Osteoblast (primary cell): ENCODE results near the gene TRIM38. TPM values are rescaled to one million over a fixed set of nuclear protein-coding genes. Genes with fewer than 3 reads are reported as not detected.
"Not testable (repeated sequence)": the region's sequence is repeated elsewhere in the genome, so short reads cannot be mapped to it uniquely, and the experiment has no call there.

Experiments used
- DNase-seq: peaks from one replicate; pipeline ENCODE4 v3.0.0; 2011; ENCODE audit warnings: low spot score, mixed read lengths; ENCODE audit not compliant: insufficient read length; ENCODE audit errors: missing footprints
- H2AFZ ChIP-seq: 2 replicates; pipeline ENCODE4 v1.6.0; 2011; ENCODE audit warnings: mild to moderate bottlenecking, low read length
- H3K27ac ChIP-seq: 2 replicates; pipeline ENCODE4 v1.5.1; 2011; ENCODE audit warnings: mild to moderate bottlenecking, low read depth, low read length, moderate library complexity
- H3K27me3 ChIP-seq: 2 replicates; pipeline ENCODE4 v1.6.0; 2012; ENCODE audit warnings: mild to moderate bottlenecking, control low read depth, inconsistent platforms, low read length, moderate library complexity; ENCODE audit not compliant: insufficient read depth
- H3K36me3 ChIP-seq: 2 replicates; pipeline ENCODE4 v1.5.1; 2011; ENCODE audit warnings: mild to moderate bottlenecking, low read length, control low read depth, moderate library complexity; ENCODE audit not compliant: insufficient read depth
- H3K4me1 ChIP-seq: 2 replicates; pipeline ENCODE4 v1.5.1; 2011; ENCODE audit warnings: mild to moderate bottlenecking, low read length, control low read depth, moderate library complexity; ENCODE audit not compliant: insufficient read depth
- H3K4me2 ChIP-seq: 2 replicates; pipeline ENCODE4 v1.6.0; 2011; ENCODE audit warnings: mild to moderate bottlenecking, low read length; ENCODE audit not compliant: insufficient read depth
- H3K4me3 ChIP-seq: fragments of 200-600 bp; sonication (generic); 3 replicates; pipeline ENCODE4 v1.5.1; 2012; ENCODE audit warnings: mild to moderate bottlenecking, low read length, inconsistent platforms; ENCODE audit not compliant: insufficient read depth
- H3K79me2 ChIP-seq: 2 replicates; pipeline ENCODE4 v1.6.0; 2012; ENCODE audit warnings: mild to moderate bottlenecking, low read length, control low read depth, inconsistent platforms; ENCODE audit not compliant: insufficient read depth
- H3K9me3 ChIP-seq: 2 replicates; pipeline ENCODE4 v1.5.1; 2011; ENCODE audit warnings: low read depth, low read length, control low read depth
- H4K20me1 ChIP-seq: 2 replicates; pipeline ENCODE4 v1.6.0; 2012; ENCODE audit warnings: mild to moderate bottlenecking, low read length, control low read depth; ENCODE audit not compliant: insufficient read depth
- total RNA-seq: library from RNA; depleted of rRNA; stranded (reverse); fragments of >200 nt; gene quantifications from 2 replicates; pipeline ENCODE4 v1.2.3, GENCODE V29; 2012
- TF ChIP-seq, protein P1 (sequence below): IDR thresholded peaks from 2 replicates; pipeline ENCODE4 v1.5.1; 2011; ENCODE audit warnings: mild to moderate bottlenecking, low read depth, low read length, moderate library complexity; ENCODE audit errors: extremely low read depth

TRIM38 gene
- total RNA-seq, 1 donor, result 13.0 TPM

DNA sequence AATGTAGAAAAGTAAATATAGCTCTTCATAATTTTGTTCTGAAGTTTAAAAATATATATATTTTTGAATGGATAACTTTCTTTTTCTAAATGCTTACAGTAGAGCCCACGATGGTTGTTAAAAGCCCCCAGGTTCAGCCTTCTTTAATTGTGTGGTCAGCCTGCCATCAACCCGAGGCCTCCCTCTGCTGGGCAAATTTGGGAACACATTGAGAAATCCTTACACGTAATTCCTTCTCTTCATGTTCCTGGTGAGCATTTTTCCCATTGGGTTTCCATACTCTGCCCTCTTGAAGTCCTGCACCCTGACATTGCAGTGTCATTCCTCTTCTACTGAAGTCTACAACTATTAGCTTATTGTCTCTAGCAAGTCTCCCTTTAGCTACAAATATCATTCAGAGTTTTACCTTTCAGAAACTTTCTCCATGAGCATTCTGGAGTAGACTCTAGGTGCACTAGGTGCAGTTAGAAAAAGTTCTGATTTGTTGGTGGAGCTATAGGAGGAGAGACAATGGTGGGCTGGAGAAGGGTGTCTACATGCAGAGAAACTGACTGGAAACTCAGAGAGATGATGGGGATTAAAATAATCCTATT is 40.6 kb downstream of the TRIM38 start:
- Histone ChIP-seq H3K4me1 (no peaks in the 10 kb centered on the region), H4K20me1 (no peaks in the 10 kb centered on the region), H3K4me3 (no peak overlapping the region), H3K27ac (no peak overlapping the region), H3K4me2 (no peak overlapping the region), H3K27me3 (no peaks in the 10 kb centered on the region), H3K9me3 (no peaks in the 10 kb centered on the region), H3K36me3 (no peaks in the 10 kb centered on the region), H2AFZ (no peak overlapping the region), H3K79me2 (no peaks in the 10 kb centered on the region)
- DNase-seq, result peak; percentile 87
- TF ChIP-seq, protein P1, sequence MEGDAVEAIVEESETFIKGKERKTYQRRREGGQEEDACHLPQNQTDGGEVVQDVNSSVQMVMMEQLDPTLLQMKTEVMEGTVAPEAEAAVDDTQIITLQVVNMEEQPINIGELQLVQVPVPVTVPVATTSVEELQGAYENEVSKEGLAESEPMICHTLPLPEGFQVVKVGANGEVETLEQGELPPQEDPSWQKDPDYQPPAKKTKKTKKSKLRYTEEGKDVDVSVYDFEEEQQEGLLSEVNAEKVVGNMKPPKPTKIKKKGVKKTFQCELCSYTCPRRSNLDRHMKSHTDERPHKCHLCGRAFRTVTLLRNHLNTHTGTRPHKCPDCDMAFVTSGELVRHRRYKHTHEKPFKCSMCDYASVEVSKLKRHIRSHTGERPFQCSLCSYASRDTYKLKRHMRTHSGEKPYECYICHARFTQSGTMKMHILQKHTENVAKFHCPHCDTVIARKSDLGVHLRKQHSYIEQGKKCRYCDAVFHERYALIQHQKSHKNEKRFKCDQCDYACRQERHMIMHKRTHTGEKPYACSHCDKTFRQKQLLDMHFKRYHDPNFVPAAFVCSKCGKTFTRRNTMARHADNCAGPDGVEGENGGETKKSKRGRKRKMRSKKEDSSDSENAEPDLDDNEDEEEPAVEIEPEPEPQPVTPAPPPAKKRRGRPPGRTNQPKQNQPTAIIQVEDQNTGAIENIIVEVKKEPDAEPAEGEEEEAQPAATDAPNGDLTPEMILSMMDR, result peak; percentile 88

DNA sequence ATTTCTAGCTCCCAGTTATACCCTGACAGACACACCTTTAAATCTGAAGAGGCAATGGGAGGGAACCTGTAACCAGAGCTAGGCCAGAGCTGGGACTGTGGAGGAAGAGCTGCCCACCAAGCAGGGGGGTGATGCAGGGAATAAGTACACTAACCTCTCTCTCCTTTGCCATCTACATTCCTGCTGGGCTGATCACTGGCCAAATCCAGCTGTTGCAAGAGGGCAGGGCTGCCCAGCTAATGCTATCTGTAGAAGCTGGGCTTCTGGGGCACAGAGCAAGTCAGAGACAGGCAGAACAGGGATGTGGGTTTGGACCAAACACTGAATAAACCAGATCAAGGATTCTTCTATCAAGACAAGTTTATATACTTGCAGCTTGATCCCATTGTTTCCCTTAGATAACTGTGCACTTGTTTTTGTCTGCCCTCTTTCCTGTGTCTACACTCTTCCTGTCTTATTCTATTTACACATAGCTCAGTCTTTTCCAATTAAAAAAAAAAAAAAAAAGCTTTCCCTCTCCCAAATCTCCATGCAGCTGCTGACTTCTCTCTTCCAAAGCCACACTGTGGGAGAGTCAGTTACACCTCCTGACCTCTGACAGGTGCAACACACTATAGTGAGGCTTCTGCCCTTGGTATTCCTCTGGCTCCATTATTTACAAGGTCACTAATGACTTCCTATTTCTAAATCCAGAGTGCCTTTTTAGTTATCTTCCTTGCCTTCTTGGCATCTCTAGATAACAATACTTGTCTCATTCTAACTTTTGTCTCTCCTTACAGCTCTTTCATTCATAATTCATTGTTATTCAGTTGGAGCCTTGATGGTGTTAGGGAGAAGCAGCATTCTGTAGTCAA is 43.7 kb downstream of the TRIM38 start:
- no peaks in the 10 kb centered on the region for H3K79me2 ChIP-seq
- no peak for DNase-seq
- no peaks in the 10 kb centered on the region for H4K20me1 ChIP-seq
- no peaks in the 10 kb centered on the region for H3K36me3 ChIP-seq
- no peaks in the 10 kb centered on the region for H3K27me3 ChIP-seq
- no peak overlapping the region for H3K4me3 ChIP-seq
- no peak overlapping the region for H3K27ac ChIP-seq
- no peaks in the 10 kb centered on the region for H3K9me3 ChIP-seq
- no peaks in the 10 kb centered on the region for H3K4me1 ChIP-seq
- no peak overlapping the region for H3K4me2 ChIP-seq
- TF ChIP-seq, protein P1, result no peak
- no peak overlapping the region for H2AFZ ChIP-seq

DNA sequence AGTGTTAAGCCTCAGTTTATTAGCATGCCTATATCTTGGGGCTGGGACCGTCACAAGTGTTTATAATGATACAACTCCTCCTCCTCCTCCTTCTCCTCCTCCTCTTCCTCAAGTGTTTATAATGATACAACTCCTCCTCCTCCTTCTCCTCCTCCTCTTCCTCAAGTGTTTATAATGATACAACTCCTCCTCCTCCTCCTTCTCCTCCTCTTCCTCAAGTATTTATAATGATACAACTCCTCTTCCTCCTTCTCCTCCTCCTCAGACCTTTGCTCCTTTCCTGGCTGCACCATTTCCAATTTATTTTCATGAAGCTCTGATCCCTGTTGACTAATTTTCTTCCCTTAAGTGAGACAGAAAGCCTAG is 44.3 kb downstream of the TRIM38 start:
- not testable (repeated sequence) for H3K36me3 ChIP-seq, H3K27ac ChIP-seq, H3K4me2 ChIP-seq, H3K9me3 ChIP-seq, H3K79me2 ChIP-seq, DNase-seq, H3K4me1 ChIP-seq, H2AFZ ChIP-seq, H3K4me3 ChIP-seq, H3K27me3 ChIP-seq, H4K20me1 ChIP-seq

DNA sequence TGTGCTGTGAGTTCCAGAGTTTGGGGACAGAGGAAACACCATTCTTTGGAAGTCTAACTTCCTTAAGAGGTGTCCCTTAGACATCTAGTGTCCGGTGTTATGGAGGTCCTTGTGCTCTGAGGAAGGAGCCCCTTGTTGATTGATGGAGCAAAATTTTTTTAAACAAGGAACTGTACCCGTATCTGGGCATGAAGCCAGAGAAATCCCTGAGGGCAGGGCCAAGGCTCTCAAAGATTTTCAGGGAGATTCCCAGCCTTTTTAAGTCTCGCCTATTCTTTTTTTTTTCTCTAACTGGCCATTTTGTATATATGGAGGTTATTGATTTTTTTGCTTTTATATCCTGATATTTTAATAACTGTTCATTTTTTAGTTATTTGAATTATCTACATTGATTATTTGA is 45.9 kb downstream of the TRIM38 start:
- Histone ChIP-seq H3K27me3 (no peaks in the 10 kb centered on the region), H3K4me2 (no peak overlapping the region), H3K79me2 (no peaks in the 10 kb centered on the region), H3K27ac (no peak overlapping the region), H3K36me3 (no peaks in the 10 kb centered on the region), H3K4me3 (no peak overlapping the region), H2AFZ (no peak overlapping the region), H3K4me1 (no peaks in the 10 kb centered on the region), H3K9me3 (no peaks in the 10 kb centered on the region), H4K20me1 (no peaks in the 10 kb centered on the region)
- no peak for DNase-seq
- TF ChIP-seq, protein P1, result no peak
